Activated CD8-positive, alpha-beta T cell treated with anti-CD3 and anti-CD28 coated beads for 36 hours (primary cell): Measurements from ENCODE around the gene PLCG1. TPM values are rescaled to one million over a fixed set of nuclear protein-coding genes. Genes with fewer than 3 reads are reported as not detected.

ENCODE experiments used
- ATAC-seq: fragments of 200-7000 bp; cut with Tn5 transposase; one replicate; pipeline ENCODE4 v1.10.0; 2021; ENCODE audit warnings: mild to moderate bottlenecking, moderate library complexity
- CTCF ChIA-PET: fragments of 350-600 bp; sonication (Branson Sonifier 250); formaldehyde crosslinking; loops from one replicate; lab custom pipeline; 2021; ENCODE audit warnings: antibody characterized with exemption; lab: Charles Lee
- POLR2A ChIA-PET: fragments of 350-600 bp; sonication (Branson Sonifier 250); formaldehyde crosslinking; loops from one replicate; lab custom pipeline; 2021; ENCODE audit warnings: antibody characterized with exemption; lab: Charles Lee
- DNase-seq: peaks from one replicate; pipeline ENCODE4 v3.0.0-alpha.2; 2020
- H3K27ac Mint-ChIP-seq: one replicate; pipeline ENCODE4 v1.8.0; 2021; ENCODE audit warnings: mild to moderate bottlenecking, mixed read lengths
- H3K27me3 Mint-ChIP-seq: one replicate; pipeline ENCODE4 v1.8.0; 2021; ENCODE audit warnings: mixed read lengths
- H3K36me3 Mint-ChIP-seq: one replicate; pipeline ENCODE4 v1.8.0; 2021; ENCODE audit warnings: low read depth, mixed read lengths
- H3K4me1 Mint-ChIP-seq: one replicate; pipeline ENCODE4 v1.8.0; 2021; ENCODE audit warnings: low read depth, mixed read lengths
- H3K4me3 Mint-ChIP-seq: one replicate; pipeline ENCODE4 v1.8.0; 2021; ENCODE audit warnings: mild to moderate bottlenecking, moderate library complexity, mixed read lengths
- H3K9me3 Mint-ChIP-seq: one replicate; pipeline ENCODE4 v1.8.0; 2021; ENCODE audit warnings: mixed read lengths
- CTCF ChIP-seq: fragments of 200-600 bp; IDR thresholded peaks from one replicate; pipeline ENCODE4 v1.8.0; 2022; ENCODE audit warnings: antibody characterized with exemption, mild to moderate bottlenecking
- intact Hi-C: fragments of 100-400 bp; cut with micrococcal nuclease; formaldehyde crosslinking; loops from one replicate; pipeline ENCODE4 v1.10.0; 2022
- total RNA-seq, 2 experiments: library from RNA; stranded (reverse); gene quantifications; one replicate each; pipeline ENCODE4 v1.2.3, GENCODE V29; 2021

The PLCG1 gene
- total RNA-seq, 2 experiments from 2014 or later, result 259 to 260 TPM

GRCh38 chr20:41198443-41198842, 61.1 kb downstream of the PLCG1 start:
- peaks cover 21% of the 10 kb centered on the region for H3K36me3 Mint-ChIP-seq
- ChIA-PET POLR2A (no interaction called here), CTCF (interaction anchor here (1.1 kb wide), 1 partner anchor 208 kb away, joined by 4 read pairs; no protein-coding TSS in a partner anchor)
- no peaks in the 10 kb centered on the region for H3K27me3 Mint-ChIP-seq
- H3K4me1 Mint-ChIP-seq, result peaks cover 18% of the 10 kb centered on the region
- H3K27ac Mint-ChIP-seq, result no peak overlapping the region
- peaks cover 11% of the 10 kb centered on the region for H3K9me3 Mint-ChIP-seq
- ATAC-seq, result no peak
- no peak overlapping the region for H3K4me3 Mint-ChIP-seq
- no peak for DNase-seq
- no peak for TF ChIP-seq CTCF
- intact Hi-C loops, result no loop called here

GRCh38 chr20:41200446-41201202, 63.3 kb downstream of the PLCG1 start:
- no peak for DNase-seq
- Mint-ChIP-seq H3K27ac (no peak overlapping the region), H3K27me3 (no peaks in the 10 kb centered on the region), H3K4me3 (no peak overlapping the region), H3K36me3 (peaks cover 19% of the 10 kb centered on the region), H3K9me3 (peaks cover 11% of the 10 kb centered on the region), H3K4me1 (peaks cover 10% of the 10 kb centered on the region)
- TF ChIP-seq CTCF, result no peak
- ATAC-seq, result no peak
- intact Hi-C loops, result no loop called here
- POLR2A ChIA-PET, result no interaction called here
- CTCF ChIA-PET, result interaction anchor here (1.1 to 2.1 kb wide), 4 partner anchors 11 to 65 kb away, joined by 3 to 5 read pairs (median 4); no protein-coding TSS in a partner anchor

GRCh38 chr20:41201760-41202159, 64.4 kb downstream of the PLCG1 start:
- POLR2A ChIA-PET, result no interaction called here
- intact Hi-C loops, result no loop called here
- Mint-ChIP-seq H3K27ac (no peak overlapping the region), H3K36me3 (peaks cover 18% of the 10 kb centered on the region), H3K9me3 (peaks cover 11% of the 10 kb centered on the region), H3K27me3 (no peaks in the 10 kb centered on the region), H3K4me1 (peaks cover 2% of the 10 kb centered on the region), H3K4me3 (no peak overlapping the region)
- no peak for ATAC-seq
- CTCF ChIA-PET, result interaction anchor here (1.1 to 2.1 kb wide), 5 partner anchors 13 to 66 kb away, joined by 3 to 5 read pairs (median 4); no protein-coding TSS in a partner anchor
- DNase-seq, result no peak
- no peak for TF ChIP-seq CTCF

- peaks cover 11% of the 10 kb centered on the region for H3K9me3 Mint-ChIP-seq
- peaks cover 17% of the 10 kb centered on the region for H3K36me3 Mint-ChIP-seq
- no peak for TF ChIP-seq CTCF
- H3K4me3 Mint-ChIP-seq, result no peak overlapping the region
- H3K4me1 Mint-ChIP-seq, result no peaks in the 10 kb centered on the region
- H3K27ac Mint-ChIP-seq, result no peak overlapping the region
- CTCF ChIA-PET, result interaction anchor here (1.2 to 2.1 kb wide), 3 partner anchors 13 to 30 kb away, joined by 4 to 5 read pairs (median 4); no protein-coding TSS in a partner anchor
- H3K27me3 Mint-ChIP-seq, result no peaks in the 10 kb centered on the region
- intact Hi-C loops, result no loop called here
- ATAC-seq (no peak), DNase-seq (no peak)
- POLR2A ChIA-PET, result interaction anchor here (0.8 kb wide), 1 partner anchor 108 kb away, joined by 3 read pairs; no protein-coding TSS in a partner anchor
Measured at GRCh38 chr20:41202426-41202825, 65.1 kb downstream of the PLCG1 start.

GRCh38 chr20:41203660-41204059, 66.3 kb downstream of the PLCG1 start:
- ATAC-seq (no peak), DNase-seq (no peak)
- peaks cover 13% of the 10 kb centered on the region for H3K36me3 Mint-ChIP-seq
- TF ChIP-seq CTCF, result no peak
- H3K4me3 Mint-ChIP-seq, result no peak overlapping the region
- POLR2A ChIA-PET, result no interaction called here
- H3K27ac Mint-ChIP-seq, result no peak overlapping the region
- intact Hi-C loops, result no loop called here
- no peaks in the 10 kb centered on the region for H3K27me3 Mint-ChIP-seq
- H3K9me3 Mint-ChIP-seq, result peaks cover 7% of the 10 kb centered on the region
- H3K4me1 Mint-ChIP-seq, result no peaks in the 10 kb centered on the region
- CTCF ChIA-PET, result interaction anchor here (0.9 to 1.4 kb wide), 3 partner anchors 10 to 277 kb away, joined by 3 to 4 read pairs (median 3); no protein-coding TSS in a partner anchor
